PC-3 (cell line): ENCODE data around the gene SCN1A.

ENCODE experiments used
- EZH2 ChIP-seq: fragments of 300-600 bp; sonication (generic); IDR thresholded peaks from one replicate; pipeline ENCODE4 v1.6.1; 2017; ENCODE audit warnings: antibody characterized with exemption, mild to moderate bottlenecking, low read length; ENCODE audit not compliant: unreplicated experiment
- EZH2phosphoT487 ChIP-seq: fragments of 300-600 bp; sonication (generic); IDR thresholded peaks from 2 replicates; pipeline ENCODE4 v1.6.1; 2018; ENCODE audit warnings: mild to moderate bottlenecking, antibody characterized with exemption, low read length, borderline replicate concordance
- TF ChIP-seq, protein P1 (sequence below): fragments of 300-600 bp; sonication (generic); conservative IDR thresholded peaks from 2 replicates; pipeline ENCODE4 v1.5.1; 2017; ENCODE audit warnings: antibody characterized with exemption, low read depth, mild to moderate bottlenecking, low read length

DNA sequence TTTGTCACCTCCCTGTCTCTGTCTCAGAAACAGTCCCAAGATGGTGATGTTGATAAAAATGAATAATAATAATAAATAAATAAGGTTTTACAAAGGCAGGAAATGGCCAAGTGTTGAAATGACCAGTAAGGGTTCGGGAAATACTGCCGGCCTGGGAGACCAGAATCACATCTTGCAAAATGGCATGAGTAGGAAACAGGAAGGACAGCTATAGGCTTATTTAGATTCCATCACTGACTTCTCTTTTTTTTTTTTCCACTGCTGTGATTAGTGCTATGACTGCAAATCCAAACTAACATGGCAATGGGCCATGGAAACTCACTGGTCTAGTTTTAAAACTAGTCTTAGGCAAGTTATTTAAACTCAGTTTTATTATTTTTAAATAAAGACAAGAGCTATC, 60.6 kb downstream of the SCN1A start:
- TF ChIP-seq, protein P1, sequence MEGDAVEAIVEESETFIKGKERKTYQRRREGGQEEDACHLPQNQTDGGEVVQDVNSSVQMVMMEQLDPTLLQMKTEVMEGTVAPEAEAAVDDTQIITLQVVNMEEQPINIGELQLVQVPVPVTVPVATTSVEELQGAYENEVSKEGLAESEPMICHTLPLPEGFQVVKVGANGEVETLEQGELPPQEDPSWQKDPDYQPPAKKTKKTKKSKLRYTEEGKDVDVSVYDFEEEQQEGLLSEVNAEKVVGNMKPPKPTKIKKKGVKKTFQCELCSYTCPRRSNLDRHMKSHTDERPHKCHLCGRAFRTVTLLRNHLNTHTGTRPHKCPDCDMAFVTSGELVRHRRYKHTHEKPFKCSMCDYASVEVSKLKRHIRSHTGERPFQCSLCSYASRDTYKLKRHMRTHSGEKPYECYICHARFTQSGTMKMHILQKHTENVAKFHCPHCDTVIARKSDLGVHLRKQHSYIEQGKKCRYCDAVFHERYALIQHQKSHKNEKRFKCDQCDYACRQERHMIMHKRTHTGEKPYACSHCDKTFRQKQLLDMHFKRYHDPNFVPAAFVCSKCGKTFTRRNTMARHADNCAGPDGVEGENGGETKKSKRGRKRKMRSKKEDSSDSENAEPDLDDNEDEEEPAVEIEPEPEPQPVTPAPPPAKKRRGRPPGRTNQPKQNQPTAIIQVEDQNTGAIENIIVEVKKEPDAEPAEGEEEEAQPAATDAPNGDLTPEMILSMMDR: no peak
- TF ChIP-seq EZH2phosphoT487 (no peak), EZH2 (no peak)
